KMS-11 (cell line): ENCODE measurements around the gene OR13C8.
"Not testable (repeated sequence)": the region's sequence is repeated elsewhere in the genome, so short reads cannot be mapped to it uniquely, and the experiment has no call there.

Experiments
- H2AFZ ChIP-seq: fragments of 200-600 bp; sonication (generic); 2 replicates; pipeline ENCODE4 v1.6.1; 2016; ENCODE audit warnings: antibody characterized with exemption, mixed run types, low read depth
- H3K27ac ChIP-seq: fragments of 200-600 bp; sonication (generic); 2 replicates; pipeline ENCODE4 v1.6.1; 2016; ENCODE audit warnings: mild to moderate bottlenecking, mixed run types
- H3K27me3 ChIP-seq: fragments of 200-600 bp; sonication (generic); 2 replicates; pipeline ENCODE4 v1.6.1; 2017; ENCODE audit warnings: mild to moderate bottlenecking, low read depth, mixed run types, moderate library complexity; ENCODE audit not compliant: insufficient read depth
- H3K36me3 ChIP-seq: fragments of 200-600 bp; sonication (generic); 2 replicates; pipeline ENCODE4 v1.6.1; 2017; ENCODE audit warnings: mild to moderate bottlenecking, mixed run types; ENCODE audit not compliant: insufficient read depth
- H3K4me1 ChIP-seq: fragments of 200-600 bp; sonication (generic); 2 replicates; pipeline ENCODE4 v1.6.1; 2016; ENCODE audit warnings: mild to moderate bottlenecking, low read depth, mixed run types; ENCODE audit not compliant: poor library complexity, severe bottlenecking
- H3K4me2 ChIP-seq: fragments of 200-600 bp; sonication (generic); 2 replicates; pipeline ENCODE4 v1.7.0; 2016; ENCODE audit warnings: mild to moderate bottlenecking, mixed run types
- H3K4me3 ChIP-seq: fragments of 200-600 bp; sonication (generic); IDR thresholded peaks from 2 replicates; pipeline ENCODE4 v1.6.1; 2017; ENCODE audit warnings: low read depth, low read length, mixed read lengths; ENCODE audit not compliant: insufficient read depth
- H3K79me2 ChIP-seq: fragments of 200-600 bp; sonication (generic); 2 replicates; pipeline ENCODE4 v1.6.1; 2016; ENCODE audit warnings: low read depth, mixed run types; ENCODE audit not compliant: insufficient read depth
- H3K9ac ChIP-seq: fragments of 200-600 bp; sonication (generic); 2 replicates; pipeline ENCODE4 v1.6.1; 2016; ENCODE audit warnings: mild to moderate bottlenecking, mixed run types
- H4K20me1 ChIP-seq: fragments of 200-600 bp; sonication (generic); 2 replicates; pipeline ENCODE4 v1.6.1; 2016; ENCODE audit warnings: mild to moderate bottlenecking, mixed run types; ENCODE audit not compliant: insufficient read depth
- TF ChIP-seq, protein P1 (sequence below): fragments of 200-600 bp; sonication (generic); conservative IDR thresholded peaks from 2 replicates; pipeline ENCODE4 v1.6.1; 2017; ENCODE audit warnings: low read depth, mild to moderate bottlenecking, antibody characterized with exemption, low read length, moderate library complexity, mixed read lengths

The OR13C8 gene, protein sequence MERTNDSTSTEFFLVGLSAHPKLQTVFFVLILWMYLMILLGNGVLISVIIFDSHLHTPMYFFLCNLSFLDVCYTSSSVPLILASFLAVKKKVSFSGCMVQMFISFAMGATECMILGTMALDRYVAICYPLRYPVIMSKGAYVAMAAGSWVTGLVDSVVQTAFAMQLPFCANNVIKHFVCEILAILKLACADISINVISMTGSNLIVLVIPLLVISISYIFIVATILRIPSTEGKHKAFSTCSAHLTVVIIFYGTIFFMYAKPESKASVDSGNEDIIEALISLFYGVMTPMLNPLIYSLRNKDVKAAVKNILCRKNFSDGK

DNA sequence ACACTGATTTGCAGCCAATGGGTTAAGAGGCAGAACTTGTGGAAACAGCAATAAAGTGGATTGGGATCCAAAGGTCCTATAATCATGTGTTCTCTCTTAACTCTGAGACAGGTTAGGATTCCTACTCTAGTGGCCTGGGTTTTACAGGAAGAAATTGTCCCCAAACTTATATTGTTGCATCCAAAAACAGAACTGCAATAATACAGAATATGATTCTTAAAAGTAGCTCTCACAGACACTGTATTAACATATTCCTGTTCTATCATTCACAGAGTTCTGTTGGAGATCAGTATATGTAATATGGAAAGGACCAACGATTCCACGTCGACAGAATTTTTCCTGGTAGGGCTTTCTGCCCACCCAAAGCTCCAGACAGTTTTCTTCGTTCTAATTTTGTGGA is at the start of gene OR13C8:
TSS of gene OR13C8 (plus strand) at position 301 of the 400 bp plus-strand sequence. CDS start at position 301, 0 bp downstream.
- Histone ChIP-seq H3K9ac (no peak within 1 kb of the TSS), H3K4me3 (no peak within 1 kb of the TSS), H3K36me3 (no peaks in the 10 kb centered on the region), H3K4me2 (no peak within 1 kb of the TSS), H3K27me3 (no peaks in the 10 kb centered on the region), H3K27ac (no peak within 1 kb of the TSS), H4K20me1 (no peaks in the 10 kb centered on the region), H3K79me2 (no peaks in the 10 kb centered on the region), H2AFZ (no peak within 1 kb of the TSS), H3K4me1 (peaks cover 6% of the 10 kb centered on the region)
- TF ChIP-seq, protein P1, sequence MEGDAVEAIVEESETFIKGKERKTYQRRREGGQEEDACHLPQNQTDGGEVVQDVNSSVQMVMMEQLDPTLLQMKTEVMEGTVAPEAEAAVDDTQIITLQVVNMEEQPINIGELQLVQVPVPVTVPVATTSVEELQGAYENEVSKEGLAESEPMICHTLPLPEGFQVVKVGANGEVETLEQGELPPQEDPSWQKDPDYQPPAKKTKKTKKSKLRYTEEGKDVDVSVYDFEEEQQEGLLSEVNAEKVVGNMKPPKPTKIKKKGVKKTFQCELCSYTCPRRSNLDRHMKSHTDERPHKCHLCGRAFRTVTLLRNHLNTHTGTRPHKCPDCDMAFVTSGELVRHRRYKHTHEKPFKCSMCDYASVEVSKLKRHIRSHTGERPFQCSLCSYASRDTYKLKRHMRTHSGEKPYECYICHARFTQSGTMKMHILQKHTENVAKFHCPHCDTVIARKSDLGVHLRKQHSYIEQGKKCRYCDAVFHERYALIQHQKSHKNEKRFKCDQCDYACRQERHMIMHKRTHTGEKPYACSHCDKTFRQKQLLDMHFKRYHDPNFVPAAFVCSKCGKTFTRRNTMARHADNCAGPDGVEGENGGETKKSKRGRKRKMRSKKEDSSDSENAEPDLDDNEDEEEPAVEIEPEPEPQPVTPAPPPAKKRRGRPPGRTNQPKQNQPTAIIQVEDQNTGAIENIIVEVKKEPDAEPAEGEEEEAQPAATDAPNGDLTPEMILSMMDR, result no peak

DNA sequence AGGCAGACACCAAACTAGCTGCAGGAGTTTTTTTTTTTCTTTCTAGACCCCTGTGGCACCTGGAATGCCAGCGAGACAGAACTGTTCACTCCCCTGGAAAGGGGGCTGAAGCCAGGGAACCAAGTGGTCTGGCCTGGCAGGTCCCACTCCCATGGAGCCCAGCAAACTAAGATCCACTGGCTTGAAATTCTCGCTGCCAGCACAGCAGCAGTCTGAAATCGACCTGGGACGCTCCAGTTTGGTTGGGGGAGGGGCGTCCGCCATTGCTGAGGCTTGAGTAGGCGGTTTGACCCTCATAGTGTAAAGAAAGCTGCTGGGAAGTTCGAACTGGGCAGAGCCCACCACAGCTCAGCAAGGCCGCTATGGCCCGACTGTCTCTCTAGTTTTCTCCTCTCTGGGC is 48.7 kb upstream of the OR13C8 start:
- H3K4me3 ChIP-seq, H2AFZ ChIP-seq, H3K36me3 ChIP-seq, H4K20me1 ChIP-seq, H3K79me2 ChIP-seq, H3K9ac ChIP-seq, H3K27ac ChIP-seq, H3K4me1 ChIP-seq, H3K4me2 ChIP-seq, H3K27me3 ChIP-seq: not testable (repeated sequence)

DNA sequence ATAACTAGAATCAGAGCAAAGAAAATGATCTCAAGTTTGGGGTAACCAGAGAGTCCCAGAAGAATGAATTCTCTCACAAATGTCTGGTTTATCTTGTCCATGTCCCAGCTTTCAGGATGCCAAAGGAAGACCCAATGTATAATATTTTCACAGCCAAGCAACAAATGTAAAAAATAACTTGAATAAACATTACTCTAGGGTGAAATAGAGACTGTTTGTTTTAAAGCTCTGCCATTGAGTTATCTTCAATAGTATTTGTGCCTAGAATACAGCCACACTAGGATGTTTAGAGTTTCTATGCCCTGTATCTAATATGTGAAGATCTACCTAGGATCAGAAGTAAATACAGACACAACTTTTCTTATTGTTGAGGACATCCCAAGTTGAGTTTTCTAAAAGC is 41.9 kb upstream of the OR13C8 start, which contains the start of gene OR13C4:
TSS of gene OR13C4 (minus strand) at position 101 of the 400 bp plus-strand sequence. CDS start at position 101, 0 bp downstream.
- H3K27ac ChIP-seq, result no peak within 1 kb of the TSS
- TF ChIP-seq, protein P1, result no peak
- no peak within 1 kb of the TSS for H3K9ac ChIP-seq
- H3K36me3 ChIP-seq, result no peaks in the 10 kb centered on the region
- H3K4me1 ChIP-seq, result no peaks in the 10 kb centered on the region
- no peak within 1 kb of the TSS for H3K4me2 ChIP-seq
- no peaks in the 10 kb centered on the region for H3K79me2 ChIP-seq
- no peaks in the 10 kb centered on the region for H4K20me1 ChIP-seq
- no peak within 1 kb of the TSS for H2AFZ ChIP-seq
- no peaks in the 10 kb centered on the region for H3K27me3 ChIP-seq
- no peak within 1 kb of the TSS for H3K4me3 ChIP-seq

DNA sequence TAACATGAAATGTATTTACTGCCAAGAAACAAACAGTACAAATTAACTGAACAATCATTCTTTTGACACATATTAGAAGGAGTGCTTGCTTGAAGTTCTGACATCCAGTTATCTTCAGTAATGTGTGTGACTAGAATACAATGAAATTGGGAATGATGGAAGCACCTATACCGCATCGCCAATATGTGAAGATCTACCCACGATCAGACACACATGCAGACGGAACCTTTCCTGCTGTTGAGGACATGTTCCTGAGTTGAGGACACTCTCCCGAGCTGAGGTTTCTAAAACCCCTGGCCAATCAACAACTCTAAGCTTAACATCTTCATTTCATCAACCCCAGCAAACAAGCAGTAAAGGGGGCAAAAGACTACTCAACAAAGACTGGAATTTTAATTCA is 32.2 kb upstream of the OR13C8 start, which contains the start of gene OR13C3:
TSS of gene OR13C3 (minus strand) at position 101 of the 400 bp plus-strand sequence. CDS start 133 bp downstream, outside the sequence.
- TF ChIP-seq, protein P1, result no peak
- H2AFZ ChIP-seq, result no peak within 1 kb of the TSS
- H3K4me2 ChIP-seq, result no peak within 1 kb of the TSS
- no peaks in the 10 kb centered on the region for H3K27me3 ChIP-seq
- no peak within 1 kb of the TSS for H3K27ac ChIP-seq
- H3K4me1 ChIP-seq, result no peaks in the 10 kb centered on the region
- no peak within 1 kb of the TSS for H3K9ac ChIP-seq
- no peaks in the 10 kb centered on the region for H3K36me3 ChIP-seq
- no peaks in the 10 kb centered on the region for H3K79me2 ChIP-seq
- no peak within 1 kb of the TSS for H3K4me3 ChIP-seq
- no peaks in the 10 kb centered on the region for H4K20me1 ChIP-seq

DNA sequence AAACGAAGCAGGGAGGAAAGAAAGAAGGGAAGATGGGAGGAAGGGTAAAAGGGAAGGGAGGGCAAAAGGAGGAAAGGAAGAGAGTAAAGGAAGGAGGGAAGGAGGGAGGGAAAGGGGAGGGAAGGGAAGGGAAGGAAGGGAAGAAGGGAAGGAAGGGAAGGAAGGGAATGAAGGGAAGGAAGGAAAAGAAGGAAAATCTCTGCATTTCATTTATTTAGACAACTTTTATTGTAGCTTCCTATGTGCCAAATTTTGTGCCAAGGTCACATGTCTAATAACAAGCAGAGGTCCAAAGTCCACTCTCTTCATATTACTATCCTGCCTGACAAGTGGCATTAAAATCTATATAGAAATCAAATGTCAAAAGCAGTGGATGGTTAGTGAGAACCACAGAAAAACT is 29.7 kb upstream of the OR13C8 start:
- Histone ChIP-seq H3K36me3 (no peaks in the 10 kb centered on the region), H3K27me3 (no peaks in the 10 kb centered on the region), H3K27ac (no peak overlapping the region), H3K4me2 (no peak overlapping the region), H4K20me1 (no peaks in the 10 kb centered on the region), H3K9ac (no peak overlapping the region), H3K4me3 (no peak overlapping the region), H3K4me1 (no peaks in the 10 kb centered on the region), H3K79me2 (no peaks in the 10 kb centered on the region), H2AFZ (no peak overlapping the region)
- TF ChIP-seq, protein P1, result no peak
